ENCODE measurements around the gene LRGUK. TPM values are rescaled to one million over a fixed set of nuclear protein-coding genes. Genes with fewer than 3 reads are reported as not detected.

The LRGUK gene
- total RNA-seq, 1 donor, result 0.43 TPM

DNA sequence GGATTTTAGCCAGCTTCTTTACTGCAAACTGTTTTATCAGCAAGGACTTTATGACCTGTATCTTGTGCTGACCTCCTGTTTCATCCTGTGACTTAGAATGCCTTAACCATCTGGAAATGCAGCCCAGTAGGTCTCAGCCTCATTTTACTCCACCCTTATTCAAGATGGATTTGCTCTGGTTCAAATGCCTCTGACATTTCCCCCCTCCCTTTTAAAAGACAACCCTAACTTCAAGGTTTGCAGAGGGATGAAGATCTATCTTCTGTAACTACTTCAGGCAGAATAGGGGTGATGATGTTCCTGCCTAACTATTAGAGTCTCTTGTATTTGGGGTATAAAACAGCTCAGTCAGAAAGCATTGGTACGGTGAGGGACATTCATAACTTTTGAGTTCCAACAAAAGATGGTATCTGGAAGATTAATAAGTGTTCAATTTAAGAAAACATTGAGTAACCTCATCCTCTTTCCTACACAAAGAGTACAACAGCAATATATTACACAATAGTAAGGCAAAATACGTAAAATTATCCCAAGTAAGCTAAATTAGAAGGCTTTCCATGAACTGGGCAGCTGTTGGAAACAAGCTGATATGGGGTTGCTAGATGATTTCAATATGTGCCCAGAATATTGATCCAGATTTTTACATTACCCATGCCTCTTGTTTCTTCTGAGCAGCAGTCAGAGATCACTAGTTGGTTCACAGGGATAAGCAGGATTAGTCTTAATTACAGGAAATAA is 40.0 kb upstream of the LRGUK start:
- no peak for DNase-seq (ENCODE audit: low read depth)
- TF ChIP-seq, protein P1, sequence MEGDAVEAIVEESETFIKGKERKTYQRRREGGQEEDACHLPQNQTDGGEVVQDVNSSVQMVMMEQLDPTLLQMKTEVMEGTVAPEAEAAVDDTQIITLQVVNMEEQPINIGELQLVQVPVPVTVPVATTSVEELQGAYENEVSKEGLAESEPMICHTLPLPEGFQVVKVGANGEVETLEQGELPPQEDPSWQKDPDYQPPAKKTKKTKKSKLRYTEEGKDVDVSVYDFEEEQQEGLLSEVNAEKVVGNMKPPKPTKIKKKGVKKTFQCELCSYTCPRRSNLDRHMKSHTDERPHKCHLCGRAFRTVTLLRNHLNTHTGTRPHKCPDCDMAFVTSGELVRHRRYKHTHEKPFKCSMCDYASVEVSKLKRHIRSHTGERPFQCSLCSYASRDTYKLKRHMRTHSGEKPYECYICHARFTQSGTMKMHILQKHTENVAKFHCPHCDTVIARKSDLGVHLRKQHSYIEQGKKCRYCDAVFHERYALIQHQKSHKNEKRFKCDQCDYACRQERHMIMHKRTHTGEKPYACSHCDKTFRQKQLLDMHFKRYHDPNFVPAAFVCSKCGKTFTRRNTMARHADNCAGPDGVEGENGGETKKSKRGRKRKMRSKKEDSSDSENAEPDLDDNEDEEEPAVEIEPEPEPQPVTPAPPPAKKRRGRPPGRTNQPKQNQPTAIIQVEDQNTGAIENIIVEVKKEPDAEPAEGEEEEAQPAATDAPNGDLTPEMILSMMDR (IDR thresholded peaks at IDR 0.05; ENCODE audit: insufficient read depth, low read depth, low read length), result no peak
- H3K4me3 ChIP-seq (ENCODE audit: low read depth, low read length), result no peak overlapping the region

DNA sequence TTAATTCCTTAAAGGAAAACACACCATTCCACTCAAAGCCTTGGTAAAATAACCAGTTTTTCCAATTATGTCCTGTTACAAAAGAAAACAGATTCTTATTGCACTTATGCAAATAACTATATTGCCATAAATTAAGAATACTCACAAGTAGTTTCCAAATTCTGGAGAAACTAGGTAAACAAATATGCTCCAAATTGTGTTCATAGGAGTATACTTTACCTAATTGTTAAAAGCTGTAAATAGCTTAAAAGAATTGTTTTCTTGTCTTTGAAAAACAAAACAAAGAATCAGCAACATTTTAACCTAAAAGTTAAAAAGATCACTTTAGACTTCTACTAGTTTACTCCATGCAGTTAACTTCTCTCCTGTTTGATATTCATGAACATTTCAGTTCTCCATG is 38.9 kb upstream of the LRGUK start:
- TF ChIP-seq, protein P1 (IDR thresholded peaks at IDR 0.05; ENCODE audit: insufficient read depth, low read depth, low read length), result no peak
- no peak overlapping the region for H3K4me3 ChIP-seq (ENCODE audit: low read depth, low read length)
- DNase-seq (ENCODE audit: low read depth), result no peak

DNA sequence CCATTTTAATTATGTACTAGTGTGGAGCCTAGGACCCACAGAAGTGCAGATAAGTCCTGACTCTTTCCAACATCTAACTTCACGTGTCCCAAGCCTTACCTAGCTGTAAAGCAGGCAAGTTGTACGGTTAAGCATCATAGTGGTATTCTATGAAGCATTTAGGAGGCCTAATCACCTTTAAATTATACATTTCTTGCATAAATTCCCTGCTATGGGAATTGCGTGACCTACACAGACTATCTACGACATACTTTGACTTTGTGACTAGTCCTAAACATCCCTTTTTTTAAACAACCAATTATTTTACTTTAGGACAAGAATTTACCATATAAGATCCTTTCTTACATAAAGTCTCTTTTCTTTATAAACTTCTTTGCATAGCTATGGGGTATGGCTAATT is 37.7 kb upstream of the LRGUK start:
- DNase-seq (ENCODE audit: low read depth), result no peak
- H3K4me3 ChIP-seq (ENCODE audit: low read depth, low read length), result no peak overlapping the region
- TF ChIP-seq, protein P1 (IDR thresholded peaks at IDR 0.05; ENCODE audit: insufficient read depth, low read depth, low read length), result no peak

DNA sequence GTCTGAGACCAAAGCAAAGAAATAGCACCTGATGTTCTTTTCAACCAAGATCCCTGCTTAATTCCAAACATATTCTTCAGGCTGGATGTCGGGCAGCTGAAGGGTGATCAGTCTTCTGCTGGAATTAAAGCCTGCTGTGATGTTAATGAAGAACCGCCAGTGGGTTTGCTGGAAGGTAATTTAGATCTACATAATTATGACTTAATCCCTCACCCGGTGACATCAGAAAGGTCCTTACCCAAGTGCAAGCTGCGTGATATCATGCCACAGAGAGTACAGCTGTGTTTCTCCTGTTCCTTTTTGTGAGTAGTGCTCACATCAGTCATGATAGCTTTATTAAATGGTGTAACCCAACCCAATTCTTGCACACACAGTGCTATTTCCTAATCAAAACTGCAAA is 29.1 kb upstream of the LRGUK start:
- no peak for DNase-seq (ENCODE audit: low read depth)
- TF ChIP-seq, protein P1 (IDR thresholded peaks at IDR 0.05; ENCODE audit: insufficient read depth, low read depth, low read length), result no peak
- no peak overlapping the region for H3K4me3 ChIP-seq (ENCODE audit: low read depth, low read length)

DNA sequence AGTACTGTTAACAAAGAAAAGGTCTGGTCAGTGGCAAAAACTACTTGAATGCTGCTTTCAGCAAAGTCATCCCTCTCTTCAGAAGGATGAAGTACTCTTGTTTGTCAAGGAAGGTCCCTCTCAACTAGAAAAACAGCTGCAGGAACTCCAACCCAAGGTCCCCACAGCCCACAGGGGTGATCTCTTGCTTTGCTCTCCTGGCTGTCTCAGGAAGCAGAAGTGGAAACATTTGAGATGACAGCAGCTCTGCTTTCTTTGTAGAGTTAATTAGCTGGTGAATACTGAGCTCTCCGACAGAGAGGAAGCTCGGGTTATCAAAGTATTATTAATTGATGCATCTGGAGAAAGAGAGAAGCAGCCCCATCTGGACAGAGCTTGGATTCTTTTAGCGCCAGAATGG is 25.4 kb upstream of the LRGUK start:
- H3K4me3 ChIP-seq (ENCODE audit: low read depth, low read length), result no peak overlapping the region
- no peak for DNase-seq (ENCODE audit: low read depth)
- TF ChIP-seq, protein P1 (IDR thresholded peaks at IDR 0.05; ENCODE audit: insufficient read depth, low read depth, low read length), result no peak

DNA sequence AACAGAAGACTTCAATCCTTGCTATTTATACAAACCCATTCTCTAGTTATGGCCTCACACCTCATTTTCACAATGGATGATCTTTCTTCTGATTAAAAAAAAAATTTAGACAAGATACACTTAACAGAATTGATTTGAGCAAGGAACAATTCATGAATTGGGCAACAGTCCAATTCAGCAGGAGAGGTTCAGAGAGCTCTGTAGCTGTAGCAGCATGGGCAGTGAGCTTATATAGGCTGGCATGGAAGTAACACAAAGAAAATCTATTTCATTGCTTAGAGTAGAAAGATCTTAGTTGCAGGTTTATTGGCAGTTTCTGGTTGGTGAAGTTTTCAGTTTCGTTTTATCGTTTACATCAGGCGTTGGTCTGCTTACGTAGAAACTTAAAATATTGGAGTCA is 23.0 kb upstream of the LRGUK start:
- no peak for DNase-seq (ENCODE audit: low read depth)
- TF ChIP-seq, protein P1 (IDR thresholded peaks at IDR 0.05; ENCODE audit: insufficient read depth, low read depth, low read length), result no peak
- H3K4me3 ChIP-seq (ENCODE audit: low read depth, low read length), result no peak overlapping the region

DNA sequence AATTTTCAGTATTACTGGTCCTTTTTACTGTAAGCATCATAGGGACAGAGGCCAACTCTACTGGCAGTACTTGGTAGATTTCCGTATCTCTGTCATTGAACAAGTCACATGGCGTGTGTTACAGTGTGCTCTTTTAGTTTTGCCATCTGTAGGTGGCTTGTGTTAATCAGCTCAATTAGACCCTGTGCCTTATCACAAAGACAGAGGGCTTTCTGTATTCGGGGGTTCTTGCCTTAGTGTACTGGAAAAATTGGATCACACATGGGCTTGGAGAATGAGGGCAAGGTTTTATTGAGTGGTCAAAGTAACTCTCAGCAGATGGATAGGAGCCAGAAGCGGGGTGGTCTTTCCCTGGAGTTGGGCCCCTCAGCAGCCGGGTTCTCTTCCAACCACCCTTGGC is 21.3 kb upstream of the LRGUK start:
- no peak for DNase-seq (ENCODE audit: low read depth)
- no peak overlapping the region for H3K4me3 ChIP-seq (ENCODE audit: low read depth, low read length)
- TF ChIP-seq, protein P1 (IDR thresholded peaks at IDR 0.05; ENCODE audit: insufficient read depth, low read depth, low read length), result no peak
